GM12801 (cell line): Measurements from ENCODE around the gene GRK4.

ENCODE experiments used
- CTCF ChIP-seq: IDR thresholded peaks from one replicate; pipeline ENCODE4 v1.5.1; 2011; ENCODE audit warnings: control low read depth; ENCODE audit not compliant: insufficient read length; ENCODE audit errors: extremely low read depth

Gene GRK4

DNA sequence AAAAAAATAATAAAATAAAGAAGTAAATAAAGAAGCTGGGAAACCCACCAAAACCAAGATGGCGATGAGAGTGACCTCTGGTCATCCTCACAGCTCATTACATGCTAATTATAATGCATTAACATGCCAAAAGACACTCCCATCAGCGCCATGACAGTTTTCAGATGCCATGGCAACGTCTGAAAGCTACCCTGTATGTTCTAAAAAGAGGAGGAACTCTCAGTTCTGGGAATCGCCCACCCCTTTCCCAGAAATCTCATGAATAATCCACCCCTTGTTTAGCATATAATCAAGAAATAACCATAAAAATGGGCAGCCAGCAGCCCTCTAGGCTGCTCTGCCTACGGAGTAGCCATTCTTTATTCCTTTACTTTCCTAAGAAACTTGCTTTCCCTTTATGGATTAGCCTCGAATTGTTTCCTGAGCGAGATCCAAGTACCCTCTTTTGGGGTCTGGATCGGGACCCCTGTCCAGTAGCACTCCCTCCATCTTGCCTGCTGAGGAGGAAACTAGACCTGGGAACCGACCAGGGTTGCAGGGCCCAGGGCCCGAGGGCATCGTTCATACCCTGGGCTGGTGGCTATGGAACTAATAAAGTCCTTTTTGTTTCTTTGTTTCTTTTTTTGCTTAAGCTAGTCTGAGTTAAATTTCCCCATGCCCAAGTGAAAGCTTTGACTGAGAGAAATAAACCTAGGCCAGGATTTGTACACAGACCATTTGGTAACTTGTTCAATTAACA, 80.1 kb downstream of the GRK4 start:
- TF ChIP-seq CTCF = no peak

DNA sequence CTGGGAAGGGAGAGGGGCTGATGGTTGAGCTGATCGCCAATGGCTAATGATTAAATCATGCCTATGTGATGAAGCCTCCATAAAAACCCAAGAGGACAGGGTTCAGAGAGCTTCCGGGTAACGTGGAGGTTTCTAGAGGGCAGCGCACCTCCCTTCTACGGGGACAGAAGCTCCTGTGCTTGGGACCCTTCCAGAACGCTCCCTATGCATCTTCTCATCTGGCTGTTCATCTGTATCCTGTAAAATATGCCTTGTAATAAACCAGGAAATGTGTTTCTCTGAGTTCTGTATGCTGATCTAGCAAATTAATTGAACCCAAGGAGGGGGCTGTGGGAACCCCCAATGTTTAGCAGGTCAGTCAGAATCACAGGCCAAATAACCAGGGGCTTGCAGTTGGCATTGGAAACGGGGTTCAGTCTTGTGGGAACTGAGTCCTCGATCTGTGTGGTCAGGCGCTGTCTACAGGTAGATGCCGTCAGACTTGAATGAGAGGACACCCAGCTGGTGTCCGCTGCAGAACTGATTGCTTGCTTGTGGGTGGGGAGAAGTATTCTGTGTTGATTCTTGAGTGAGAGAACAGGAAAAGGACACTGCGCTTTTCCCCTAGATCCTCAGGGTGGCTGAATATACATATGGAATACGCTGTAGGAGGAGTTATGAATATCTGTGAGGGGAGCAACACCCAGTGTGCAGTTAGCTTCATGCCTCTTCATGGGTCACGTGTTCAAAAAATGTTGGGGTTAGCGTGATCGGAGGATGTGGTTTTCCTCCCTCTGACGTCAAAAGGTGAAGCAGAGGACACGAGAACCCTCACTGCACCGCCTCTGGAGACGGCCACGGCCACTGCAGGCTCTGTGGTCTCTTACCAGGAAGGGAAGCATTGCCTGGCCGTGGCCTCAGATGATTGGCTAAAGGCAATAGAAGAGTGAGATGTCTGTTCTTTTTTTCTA, 81.8 kb downstream of the GRK4 start:
- TF ChIP-seq CTCF = no peak

DNA sequence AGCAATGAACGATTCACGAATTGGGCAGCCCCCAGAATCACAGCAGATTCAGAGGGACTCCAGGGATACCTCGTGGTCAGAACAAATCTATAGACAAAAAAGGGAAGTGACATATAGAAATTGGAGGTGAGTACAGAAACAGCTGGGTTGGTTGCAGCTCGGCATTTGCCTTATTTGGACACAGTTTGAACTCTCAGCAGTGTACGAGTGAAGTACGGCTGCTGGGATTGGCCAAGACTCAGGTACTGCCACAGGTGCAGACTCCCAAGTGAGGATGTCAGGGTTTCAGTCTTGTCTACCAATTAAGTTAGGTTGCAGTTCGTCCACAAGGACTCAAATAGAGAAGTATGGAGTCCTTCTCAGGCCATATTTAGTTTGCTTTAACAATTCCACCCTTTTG, 82.8 kb downstream of the GRK4 start:
- TF ChIP-seq CTCF = no peak

DNA sequence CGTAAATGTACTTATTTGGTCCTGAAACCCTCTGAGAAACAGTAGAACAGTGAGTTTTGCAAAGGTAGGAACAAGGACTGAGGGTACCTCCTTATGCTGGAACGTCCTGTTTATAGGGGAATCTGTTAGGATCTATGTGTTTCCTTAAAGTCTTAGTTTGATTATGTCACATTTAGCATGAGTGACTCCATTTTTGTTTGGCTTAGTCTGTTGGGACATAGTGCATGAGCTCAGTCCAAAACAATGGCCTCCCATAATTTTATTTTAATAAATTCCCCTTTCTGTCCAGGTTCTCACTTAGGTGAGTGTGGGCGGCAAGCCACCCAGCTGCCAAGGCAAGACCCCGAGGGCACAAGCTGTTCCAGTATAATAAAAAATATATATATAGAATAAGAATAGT, 83.3 kb downstream of the GRK4 start:
- TF ChIP-seq CTCF = no peak

GRCh38 chr4:3047464-3048286, 84.3 kb downstream of the GRK4 start:
- TF ChIP-seq CTCF = no peak

- TF ChIP-seq CTCF = no peak
Measured at GRCh38 chr4:3054169-3054759, 90.9 kb downstream of the GRK4 start.

DNA sequence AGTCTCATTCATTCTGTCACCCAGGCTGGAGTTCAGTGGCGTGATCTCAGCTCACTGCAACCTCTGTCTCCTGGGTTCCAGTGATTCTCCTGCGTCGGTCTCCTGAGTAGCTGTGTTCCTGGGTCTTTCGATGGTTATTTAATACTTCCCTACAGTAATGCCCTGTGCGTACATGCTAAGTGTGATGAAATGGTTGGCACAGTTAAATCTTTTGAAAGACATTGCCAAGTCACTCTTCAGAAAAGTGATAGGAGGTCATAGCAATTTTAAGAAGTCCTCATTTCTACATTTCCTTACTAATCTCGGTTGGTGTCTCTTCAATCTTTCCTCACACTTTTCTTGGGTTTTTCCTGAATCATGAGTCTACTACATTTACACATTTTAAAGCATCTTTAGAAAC, 96.6 kb downstream of the GRK4 start:
- TF ChIP-seq CTCF = no peak
